ENCODE measurements around the gene KIF3C.
"Not testable (repeated sequence)": the region's sequence is repeated elsewhere in the genome, so short reads cannot be mapped to it uniquely, and the experiment has no call there.

KIF3C gene

GRCh38 chr2:25998816-25999383 is 16.6 kb upstream of the KIF3C start:
- DNase-seq, result not testable (repeated sequence)

DNA sequence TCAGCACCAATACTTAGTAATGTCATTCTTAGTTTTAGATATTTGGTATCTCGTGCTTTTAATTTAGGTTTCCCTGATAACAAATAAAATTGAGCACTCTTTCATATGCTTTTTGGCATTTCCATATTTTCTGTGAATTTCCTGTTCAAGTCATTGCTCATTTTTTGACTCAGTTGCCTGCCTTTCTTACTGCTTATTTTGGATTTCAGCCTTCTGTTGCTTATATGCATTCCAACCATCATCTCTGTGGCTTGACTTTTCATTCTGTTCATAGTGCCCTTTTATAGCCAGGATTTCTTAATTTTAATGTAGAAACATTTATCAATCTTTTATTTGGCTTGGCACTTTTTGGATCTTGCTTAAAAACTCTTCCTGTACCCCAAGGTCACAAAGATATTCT is 14.5 kb upstream of the KIF3C start:
- DNase-seq, result no peak

DNA sequence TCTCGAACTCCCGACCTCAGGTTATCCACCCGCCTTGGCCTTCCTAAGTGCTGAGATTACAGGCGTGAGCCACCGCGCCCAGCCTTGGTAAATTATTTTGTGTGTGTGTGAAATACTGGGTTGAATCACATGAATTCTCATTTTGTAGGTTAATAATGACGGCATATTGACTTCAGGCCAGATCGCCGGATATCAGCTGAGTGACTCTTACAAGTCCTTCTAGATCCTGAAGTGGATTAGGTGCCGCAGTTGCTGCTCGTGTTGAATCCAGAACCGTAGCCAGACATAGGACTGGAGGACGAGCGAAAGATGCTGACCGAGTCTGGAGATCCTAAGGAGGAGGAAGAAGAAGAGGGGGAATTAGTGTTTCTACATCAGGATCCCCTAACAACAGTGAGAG is 12.2 kb upstream of the KIF3C start:
- no peak for DNase-seq

- DNase-seq, result no peak
These were observed 10.8 kb upstream of the KIF3C start for GRCh38 chr2:25993049-25993448.

DNA sequence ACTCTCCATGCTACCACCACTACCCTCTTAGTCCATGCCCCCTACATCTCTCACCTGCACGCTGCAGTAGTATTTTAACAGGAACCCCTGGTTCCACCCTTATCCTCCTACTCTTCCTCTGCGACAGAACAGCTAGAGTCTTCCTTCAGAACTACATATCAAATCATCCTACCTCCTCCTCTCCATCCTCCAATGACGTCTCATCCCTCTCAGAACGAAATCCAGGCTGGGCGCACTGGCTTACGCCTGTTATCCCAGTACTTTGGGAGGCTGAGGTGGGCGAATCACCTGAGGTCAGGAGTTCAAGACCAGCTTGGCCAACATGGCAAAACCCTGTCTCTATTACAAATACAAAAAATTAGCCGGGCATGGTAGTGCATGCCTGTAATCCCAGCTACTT is 10.3 kb upstream of the KIF3C start:
- no peak for DNase-seq

DNA sequence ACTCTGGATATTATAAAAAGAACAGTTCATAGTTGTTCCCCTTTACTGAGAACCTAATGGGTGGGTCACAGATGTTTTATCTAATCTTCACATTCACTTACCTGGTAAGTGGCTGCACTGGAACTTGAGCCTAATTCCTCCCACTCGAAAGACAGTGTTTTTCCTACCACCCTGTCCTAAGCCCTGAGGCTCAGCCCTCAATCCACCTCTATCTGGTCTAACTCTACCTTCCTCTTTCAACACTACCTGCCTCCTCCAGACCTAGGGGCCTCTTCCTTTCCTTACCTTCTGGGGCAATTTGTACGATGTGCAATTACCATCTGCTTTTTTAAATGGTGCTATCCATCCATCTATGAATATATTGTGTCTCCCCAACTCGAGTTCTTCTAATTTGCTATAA is 9.7 kb upstream of the KIF3C start:
- DNase-seq, result no peak

DNA sequence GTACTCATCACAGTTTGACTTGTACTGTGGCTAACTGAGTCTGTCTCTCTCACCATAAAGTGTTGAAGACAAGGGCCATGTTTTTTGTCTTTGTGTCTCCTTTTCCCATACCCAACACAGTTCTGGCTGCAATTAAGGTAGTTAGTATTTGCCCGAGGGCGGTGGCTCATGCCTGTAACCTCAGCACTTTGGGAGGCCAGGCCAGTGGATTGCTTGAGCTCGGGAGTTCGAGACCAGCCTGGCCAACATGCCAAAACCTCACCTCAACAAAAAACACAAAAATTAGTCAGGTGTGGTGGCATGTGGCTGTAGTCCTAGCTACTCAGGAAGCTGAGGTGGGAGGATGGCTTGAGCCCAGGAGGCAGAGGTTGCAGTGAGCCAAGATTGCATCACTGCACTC is 6.9 kb upstream of the KIF3C start:
- DNase-seq, result no peak

- DNase-seq, result no peak
These were observed 5.8 kb upstream of the KIF3C start for GRCh38 chr2:25988134-25988533.

GRCh38 chr2:25983735-25984134 is 1.4 kb upstream of the KIF3C start:
- no peak for DNase-seq

DNA sequence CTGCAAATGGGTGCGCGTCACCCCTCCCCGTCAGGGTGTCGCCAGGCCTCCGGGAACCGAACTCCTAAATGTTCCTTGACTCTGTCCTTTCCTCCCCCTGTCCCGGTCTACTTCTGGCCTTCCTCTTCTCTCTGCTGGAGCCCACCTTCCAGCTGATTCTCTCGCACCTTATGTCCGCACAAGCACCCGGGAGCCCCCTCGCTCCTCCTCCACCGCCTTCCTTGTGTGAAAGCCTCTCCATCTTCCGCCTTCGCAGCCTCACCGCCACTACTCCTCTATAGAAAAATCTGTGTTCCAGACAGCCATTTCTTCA is 627 bp upstream of the KIF3C start:
- DNase-seq, result no peak

- DNase-seq, result no peak
These were observed 563 bp downstream of the KIF3C start for GRCh38 chr2:25981596-25982272.

- DNase-seq, result no peak
These were observed 1.3 kb downstream of the KIF3C start for GRCh38 chr2:25980951-25981350.

GRCh38 chr2:25980076-25980887 is 2.0 kb downstream of the KIF3C start:
- no peak for DNase-seq

GRCh38 chr2:25979001-25979400 is 3.3 kb downstream of the KIF3C start:
- DNase-seq, result no peak

GRCh38 chr2:25977768-25978167 is 4.5 kb downstream of the KIF3C start:
- no peak for DNase-seq

DNA sequence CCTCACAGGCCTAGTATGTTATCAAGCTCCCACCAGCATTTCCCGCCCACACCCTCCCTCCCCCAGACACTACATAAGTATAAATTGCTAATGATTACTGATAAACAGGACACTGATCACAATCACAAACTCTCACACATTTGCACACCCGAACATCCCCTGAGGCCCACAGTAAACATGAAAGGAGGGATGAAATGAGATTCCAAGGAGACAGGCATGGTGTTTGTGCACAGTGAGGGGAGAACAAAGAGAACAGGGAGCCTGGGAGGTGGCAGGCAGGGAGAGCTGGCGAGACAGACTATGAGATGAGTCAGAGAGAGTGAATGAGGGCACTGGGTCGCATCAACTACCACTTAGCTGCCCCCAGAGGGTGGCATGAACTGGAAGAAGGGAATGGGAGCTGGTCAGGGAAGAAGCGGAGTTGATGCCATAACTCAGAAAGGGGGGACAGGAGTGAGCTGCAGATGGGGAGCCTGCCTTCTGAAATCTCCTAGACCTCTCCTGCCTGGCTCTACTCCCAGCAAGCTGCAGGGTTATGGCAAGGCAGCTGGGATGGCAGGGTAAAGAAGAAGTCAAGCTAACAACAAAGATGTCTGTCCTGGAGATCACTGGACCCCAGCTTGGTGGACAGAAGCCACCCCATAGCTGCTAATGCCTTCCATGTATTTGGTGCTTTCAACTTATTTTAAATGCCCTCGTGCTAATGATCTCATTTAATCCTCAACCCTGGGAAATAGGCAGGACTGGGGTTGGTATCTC is 5.1 kb downstream of the KIF3C start:
- no peak for DNase-seq

- no peak for DNase-seq
These were observed 10.1 kb downstream of the KIF3C start for GRCh38 chr2:25972049-25972823.

GRCh38 chr2:25971596-25971995 is 10.7 kb downstream of the KIF3C start:
- DNase-seq, result no peak

GRCh38 chr2:25966531-25967270 is 15.6 kb downstream of the KIF3C start:
- no peak for DNase-seq

DNA sequence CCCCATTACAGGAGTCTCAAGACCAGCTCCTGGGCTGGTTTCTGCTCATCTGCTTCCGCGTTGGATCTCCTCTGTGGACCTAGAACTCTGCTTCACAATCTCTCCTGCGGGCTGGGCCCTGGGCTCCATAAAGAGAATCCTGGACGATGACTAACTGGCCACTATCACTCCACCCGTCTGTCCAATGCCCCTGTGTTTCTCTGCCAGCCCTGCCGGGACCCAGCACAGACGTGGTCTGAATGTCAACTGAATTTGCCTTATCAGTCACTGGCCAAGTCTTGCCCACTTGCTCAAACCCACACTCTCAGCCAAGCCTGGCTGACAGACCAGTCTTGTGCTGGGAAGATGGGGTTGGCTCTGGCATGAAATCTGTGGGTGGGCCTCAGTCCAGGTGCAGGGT is 17.4 kb downstream of the KIF3C start:
- DNase-seq, result no peak

DNA sequence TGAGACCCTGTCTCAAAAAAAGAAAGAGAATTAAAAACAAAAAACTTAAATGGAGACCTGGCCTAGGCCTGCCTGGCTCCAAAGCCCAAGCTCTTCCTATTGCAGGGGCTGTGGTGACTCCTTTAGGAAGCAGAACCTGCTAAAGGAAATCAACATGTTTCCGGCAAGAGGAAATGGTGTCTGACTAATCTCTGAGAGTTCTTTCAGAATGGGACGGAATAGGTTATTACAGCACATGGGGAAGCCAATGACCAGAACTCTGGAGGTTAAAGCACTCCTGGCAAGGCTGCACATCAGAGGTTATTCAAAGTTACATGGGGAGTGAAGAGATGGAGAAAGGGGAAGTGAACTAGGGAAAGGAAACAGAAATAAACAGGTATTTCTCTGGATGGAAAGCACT is 21.4 kb downstream of the KIF3C start:
- DNase-seq, result no peak

DNA sequence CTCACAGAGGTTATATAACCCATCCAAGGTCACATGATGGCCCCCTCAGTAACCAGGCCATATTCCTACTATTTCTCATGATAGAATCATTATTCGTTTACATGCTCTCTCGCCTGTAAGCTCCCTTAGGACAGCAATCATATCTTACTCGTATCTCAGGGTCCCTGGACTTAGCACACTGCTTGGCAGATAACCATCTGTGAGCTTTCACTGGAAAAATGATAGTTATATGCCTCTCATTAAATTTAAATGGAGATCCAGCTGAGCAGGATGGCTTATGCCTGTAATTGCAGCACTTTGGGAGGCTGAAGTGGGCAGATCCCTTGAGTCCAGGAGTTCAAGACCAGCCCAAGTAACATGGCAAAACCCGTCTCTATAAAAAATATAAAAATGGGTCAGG is 21.9 kb downstream of the KIF3C start:
- DNase-seq, result no peak

Measured in NCI-H2081 treated with DMSO at 0.1 percent for 48 hours (cell line).